ENCODE results near the gene PMM2.
"Not testable (repeated sequence)": the region's sequence is repeated elsewhere in the genome, so short reads cannot be mapped to it uniquely, and the experiment has no call there.

DNA sequence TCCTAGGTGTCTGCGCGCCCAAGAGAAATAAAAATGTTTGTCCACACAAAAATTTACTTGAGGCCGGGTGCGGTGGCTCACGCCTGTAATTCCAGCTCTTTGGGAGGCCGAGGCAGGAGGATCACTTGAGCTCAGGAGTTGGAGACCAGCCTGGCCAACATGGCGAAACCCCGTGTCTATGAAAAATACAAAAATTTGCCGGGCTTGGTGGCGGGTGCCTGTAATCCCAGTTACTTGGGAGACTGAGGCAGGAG lies 72.3 kb downstream of the PMM2 start:
- TF ChIP-seq, protein P1, sequence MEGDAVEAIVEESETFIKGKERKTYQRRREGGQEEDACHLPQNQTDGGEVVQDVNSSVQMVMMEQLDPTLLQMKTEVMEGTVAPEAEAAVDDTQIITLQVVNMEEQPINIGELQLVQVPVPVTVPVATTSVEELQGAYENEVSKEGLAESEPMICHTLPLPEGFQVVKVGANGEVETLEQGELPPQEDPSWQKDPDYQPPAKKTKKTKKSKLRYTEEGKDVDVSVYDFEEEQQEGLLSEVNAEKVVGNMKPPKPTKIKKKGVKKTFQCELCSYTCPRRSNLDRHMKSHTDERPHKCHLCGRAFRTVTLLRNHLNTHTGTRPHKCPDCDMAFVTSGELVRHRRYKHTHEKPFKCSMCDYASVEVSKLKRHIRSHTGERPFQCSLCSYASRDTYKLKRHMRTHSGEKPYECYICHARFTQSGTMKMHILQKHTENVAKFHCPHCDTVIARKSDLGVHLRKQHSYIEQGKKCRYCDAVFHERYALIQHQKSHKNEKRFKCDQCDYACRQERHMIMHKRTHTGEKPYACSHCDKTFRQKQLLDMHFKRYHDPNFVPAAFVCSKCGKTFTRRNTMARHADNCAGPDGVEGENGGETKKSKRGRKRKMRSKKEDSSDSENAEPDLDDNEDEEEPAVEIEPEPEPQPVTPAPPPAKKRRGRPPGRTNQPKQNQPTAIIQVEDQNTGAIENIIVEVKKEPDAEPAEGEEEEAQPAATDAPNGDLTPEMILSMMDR (optimal IDR thresholded peaks at IDR 0.05 in 1 of 3, IDR thresholded peaks at IDR 0.05 in 1 of 3, conservative IDR thresholded peaks at IDR 0.05 in 1 of 3; ENCODE audit: extremely low read depth in 1 of 3, insufficient read depth in 2 of 3, low read length in 3 of 3): not testable (repeated sequence)
- not testable (repeated sequence) for TF ChIP-seq EZH2 (IDR thresholded peaks at IDR 0.05; ENCODE audit: low read length)

Measured in keratinocyte (primary cell).